ENCODE data around the gene FNDC7.

DNA sequence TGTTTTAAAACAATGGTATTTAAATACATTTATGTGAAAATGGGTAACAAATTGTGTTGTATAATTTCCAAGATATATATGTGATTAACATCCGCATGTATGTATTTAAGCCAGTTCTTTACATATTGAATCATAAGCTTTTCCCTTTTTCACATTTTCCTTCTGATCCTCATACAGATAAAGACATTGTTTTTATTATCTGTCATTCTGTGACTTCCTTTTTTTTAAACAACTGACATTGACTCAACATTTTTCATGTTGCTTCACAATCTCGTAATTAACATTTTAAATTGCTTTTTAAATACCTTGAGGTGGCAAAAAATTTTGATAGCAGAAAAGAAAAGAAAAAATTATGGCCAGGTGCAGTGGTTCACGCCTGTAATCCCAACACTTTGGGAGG is 35.2 kb downstream of the FNDC7 start:
- TF ChIP-seq CTCF (IDR thresholded peaks at IDR 0.05) (no peak), POLR2AphosphoS5 (IDR thresholded peaks at IDR 0.05; ENCODE audit: low read depth, low read length) (no peak)
